Umbilical cord (tissue), 2 donors: ENCODE measurements around the gene MTG2. TPM values are rescaled to one million over a fixed set of nuclear protein-coding genes. Genes with fewer than 3 reads are reported as not detected.

Experiments used
- DNase-seq: peaks from one replicate; pipeline ENCODE4 v3.0.0-alpha.2; 2015; ENCODE audit warnings: low spot score
- total RNA-seq: library from RNA; depleted of rRNA; stranded (reverse); fragments of >200 nt; gene quantifications from one replicate; pipeline ENCODE4 v1.2.3, GENCODE V29; 2014; ENCODE audit warnings: low replicate concordance; ENCODE audit not compliant: insufficient read depth

The MTG2 gene
- total RNA-seq, 1 donor from 2014 or later = 14.4 TPM

DNA sequence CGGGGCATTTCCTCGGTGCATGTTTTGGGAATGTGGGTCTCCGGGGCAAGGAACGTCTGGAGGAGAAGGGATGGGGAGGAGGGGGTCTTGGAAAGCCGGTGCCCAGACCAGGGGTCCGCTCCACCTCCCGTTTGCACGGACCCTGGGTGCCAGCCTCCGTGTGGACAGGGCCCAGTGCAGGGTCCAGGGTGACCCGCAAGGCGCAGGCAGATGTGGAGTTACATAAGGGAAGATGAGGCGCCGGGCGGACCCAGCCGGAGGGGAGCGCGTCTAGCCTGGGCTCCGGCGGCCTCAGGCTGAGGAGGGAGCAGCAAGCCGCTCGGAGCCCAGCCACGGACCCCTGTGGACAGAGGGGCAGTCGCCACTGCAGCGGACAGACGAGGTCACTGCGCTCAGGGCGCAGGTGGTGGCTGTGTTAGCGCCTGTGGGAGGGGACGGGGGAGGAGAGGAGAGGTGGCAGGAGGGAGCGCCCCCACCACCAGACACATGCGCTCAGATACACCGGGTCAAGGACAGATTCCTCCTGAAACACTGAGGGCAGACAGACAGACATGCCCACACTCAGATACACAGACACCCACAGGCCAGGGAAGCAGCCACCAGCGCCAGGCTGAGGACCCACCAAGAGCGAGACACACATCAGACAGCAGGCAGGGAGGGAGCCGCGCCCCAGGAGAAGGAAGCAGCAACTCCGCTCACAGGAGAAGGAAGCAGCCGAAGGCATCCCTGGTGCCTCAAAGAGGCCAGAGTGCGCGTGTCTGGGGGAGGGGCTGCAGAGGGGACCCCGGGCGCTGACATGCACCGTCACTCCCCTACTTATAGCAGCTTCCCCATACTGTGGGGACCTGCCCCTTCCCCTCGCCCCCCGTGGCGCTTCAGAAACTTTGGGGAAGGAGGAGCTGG is 38.1 kb downstream of the MTG2 start:
- no peak for DNase-seq

GRCh38 chr20:62222266-62222850 is 39.5 kb downstream of the MTG2 start:
- DNase-seq = no peak

DNA sequence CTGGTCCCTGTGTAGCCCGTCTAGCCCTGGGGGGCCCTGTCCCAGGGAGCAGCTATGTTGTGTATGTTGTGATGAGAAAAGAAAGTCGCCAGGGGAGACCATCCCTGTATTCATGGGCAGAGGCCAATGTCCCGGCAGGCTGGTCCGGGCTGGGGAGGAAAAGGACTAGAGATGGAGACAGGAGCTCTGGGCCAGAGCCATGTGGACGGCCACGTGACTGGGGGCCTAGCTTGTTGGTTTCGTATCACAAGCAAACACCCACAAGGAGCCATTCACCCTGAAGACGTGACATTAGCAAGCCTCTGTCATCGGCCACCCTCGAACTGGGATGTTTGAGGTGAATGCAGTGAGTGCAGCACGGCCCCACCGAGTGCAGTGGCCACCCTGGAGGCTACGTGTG is 40.1 kb downstream of the MTG2 start:
- no peak for DNase-seq

- no peak for DNase-seq
Observed at GRCh38 chr20:62223571-62223970, 40.7 kb downstream of the MTG2 start.

- DNase-seq = no peak
Observed at GRCh38 chr20:62224113-62224855, 41.5 kb downstream of the MTG2 start.

GRCh38 chr20:62225026-62225425 is 42.2 kb downstream of the MTG2 start:
- no peak for DNase-seq

DNA sequence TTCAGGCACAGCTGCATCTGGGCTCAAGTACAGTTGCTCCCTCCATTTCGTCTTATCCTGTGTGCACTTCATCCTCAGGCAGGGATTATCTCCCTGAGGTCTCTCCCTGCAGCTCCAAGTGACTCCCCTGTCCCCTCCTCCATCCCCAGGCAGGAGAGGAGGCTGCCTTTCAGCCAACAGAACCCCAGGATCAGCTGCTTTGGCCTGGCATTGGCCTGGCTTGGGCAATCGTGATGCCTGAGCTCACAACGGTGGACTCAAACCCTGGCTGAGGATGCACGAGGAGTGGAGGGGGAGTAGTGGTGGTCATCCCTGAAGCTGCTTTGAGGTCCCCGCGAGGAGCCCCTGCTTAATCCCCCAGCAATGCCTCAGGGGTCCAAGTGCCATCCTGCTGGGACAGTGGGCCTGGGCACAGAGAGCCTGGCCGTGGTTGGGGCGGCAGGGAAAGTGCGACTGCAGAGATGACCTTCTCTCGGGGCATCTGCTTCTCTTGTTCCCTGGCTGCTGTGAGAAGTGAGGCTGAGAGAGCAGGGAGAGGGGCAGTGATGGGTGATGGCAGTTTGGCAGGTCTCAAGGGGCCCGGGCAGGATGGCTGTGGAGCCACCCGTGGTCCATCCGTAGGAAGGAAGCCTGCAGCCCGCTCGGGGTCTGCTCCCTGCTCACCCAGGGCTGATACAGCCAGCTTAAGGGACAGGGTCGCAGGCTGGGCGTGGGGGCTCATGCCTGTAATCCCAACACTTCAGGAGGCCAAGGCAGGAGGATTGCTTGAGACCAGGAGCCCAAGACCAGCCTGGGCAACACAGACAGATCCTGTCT is 43.2 kb downstream of the MTG2 start:
- no peak for DNase-seq

GRCh38 chr20:62226707-62227590 is 44.1 kb downstream of the MTG2 start:
- DNase-seq = no peak

DNA sequence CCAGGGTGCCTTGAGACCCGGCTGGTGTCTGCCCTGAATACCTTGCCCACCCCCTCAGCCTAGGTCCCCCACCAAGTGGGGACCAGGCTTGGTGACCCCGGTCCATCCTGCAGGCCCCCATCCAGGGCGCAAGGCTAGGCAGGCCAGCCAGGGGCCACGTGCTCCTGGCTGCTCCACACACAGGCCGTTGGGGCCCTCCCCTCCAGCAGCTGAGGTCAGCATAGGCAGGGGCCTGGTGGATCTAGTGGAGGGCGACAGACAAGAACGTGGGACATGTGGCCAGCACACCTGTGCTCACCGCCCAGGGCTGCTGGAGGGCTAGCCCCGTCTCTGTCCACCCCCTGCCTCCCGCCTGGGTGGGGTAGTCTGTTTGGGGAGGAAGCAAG is 44.8 kb downstream of the MTG2 start:
- no peak for DNase-seq

- no peak for DNase-seq
Observed at GRCh38 chr20:62227977-62228958, 45.4 kb downstream of the MTG2 start.

GRCh38 chr20:62228982-62229545 is 46.2 kb downstream of the MTG2 start:
- DNase-seq = no peak

DNA sequence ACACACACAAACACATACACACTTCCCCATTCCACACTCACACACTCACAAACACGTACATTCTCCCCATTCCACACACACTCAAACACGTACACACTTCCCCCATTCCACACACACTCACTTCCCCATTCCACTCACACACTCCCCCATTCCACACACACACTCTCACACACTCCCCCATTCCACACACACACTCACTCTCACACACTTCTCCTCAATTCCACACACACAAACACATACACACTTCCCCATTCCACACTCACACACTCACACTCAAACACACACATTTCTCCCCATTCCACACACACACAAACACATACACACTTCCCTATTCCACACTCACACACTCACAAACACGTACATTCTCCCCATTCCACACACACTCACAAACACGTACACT is 46.8 kb downstream of the MTG2 start:
- DNase-seq = no peak

DNA sequence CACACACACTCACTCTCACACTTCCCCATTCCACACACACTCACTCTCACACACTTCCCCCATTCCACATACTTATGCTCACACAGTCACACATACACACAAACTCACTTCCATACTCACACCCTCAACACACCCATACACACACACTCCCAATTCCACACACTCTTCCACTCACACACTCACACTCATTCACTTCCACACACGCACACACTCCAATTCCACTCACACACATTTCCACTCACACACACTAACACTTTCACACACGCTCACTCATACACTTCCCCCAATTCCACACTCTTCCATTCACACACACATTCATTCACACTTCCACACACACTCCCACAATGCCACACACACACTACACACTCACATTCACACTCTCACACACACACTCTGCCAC is 47.4 kb downstream of the MTG2 start:
- DNase-seq = no peak

DNA sequence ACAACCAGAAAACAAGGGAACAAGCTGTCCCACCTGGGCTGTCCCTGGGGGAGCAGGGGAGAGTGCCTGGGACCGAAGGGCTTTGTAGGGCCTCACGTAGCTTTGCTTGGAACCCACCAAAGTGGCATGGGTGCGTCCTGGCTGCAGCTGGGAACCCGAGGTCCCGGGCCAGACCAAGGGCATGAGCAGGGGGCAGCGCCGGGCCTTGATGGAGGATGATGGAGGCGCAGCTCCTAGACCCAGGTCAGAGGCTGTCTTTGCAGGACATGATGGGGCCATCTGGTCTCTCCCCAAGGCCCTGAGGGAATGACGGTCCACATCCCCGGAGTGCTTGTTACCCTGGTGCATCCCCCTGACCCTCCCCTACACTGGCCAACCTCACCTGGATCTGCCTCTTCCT is 47.9 kb downstream of the MTG2 start:
- DNase-seq = no peak

- DNase-seq = no peak
Observed at GRCh38 chr20:62231292-62231691, 48.5 kb downstream of the MTG2 start.

GRCh38 chr20:62232194-62232593 is 49.4 kb downstream of the MTG2 start:
- no peak for DNase-seq

- no peak for DNase-seq
Observed at GRCh38 chr20:62232770-62233645, 50.2 kb downstream of the MTG2 start.

DNA sequence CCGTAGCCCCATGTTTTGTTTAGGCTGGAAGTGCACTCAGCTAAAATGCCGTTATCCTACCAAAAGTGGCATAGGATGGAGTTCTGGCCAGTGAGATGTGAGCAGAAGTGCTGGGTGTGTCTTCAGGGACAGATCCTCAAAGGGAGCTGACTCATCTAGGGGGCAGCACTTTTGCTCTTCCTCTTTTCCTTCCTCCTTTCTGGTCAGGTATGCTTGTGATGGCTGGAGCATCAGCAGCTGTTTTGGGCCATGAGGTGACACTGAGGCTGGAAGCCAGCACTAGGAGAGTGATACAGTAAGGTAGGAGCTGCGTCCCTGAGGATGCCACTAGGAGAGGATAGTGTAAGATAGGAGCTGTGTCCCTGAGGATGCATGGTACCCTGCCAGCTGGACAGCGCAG is 50.9 kb downstream of the MTG2 start:
- DNase-seq = no peak
